GM12878 (cell line): ENCODE data around the gene TSPAN5. TPM values are rescaled to one million over a fixed set of nuclear protein-coding genes. Genes with fewer than 3 reads are reported as not detected.

ENCODE experiments used
- ATAC-seq: fragments of 200-7000 bp; cut with Tn5 transposase; 3 replicates; pipeline ENCODE4 v1.9.1; 2020; ENCODE audit warnings: mild to moderate bottlenecking, moderate library complexity
- BruUV-seq: library from RNA; stranded (reverse); fragments of 400-500 nt; replicated peaks from 2 replicates; lab custom pipeline; 2021; lab: Mats Ljungman, UMichigan
- CTCF ChIA-PET: fragments of 300-600 bp; sonication (Branson Sonifier 250); formaldehyde crosslinking; extraction: SDS; loops from one replicate; lab custom pipeline; 2021; ENCODE audit warnings: inconsistent platforms; lab: Yijun Ruan, JAX
- POLR2A ChIA-PET: fragments of 350-600 bp; formaldehyde crosslinking; extraction: SDS; loops from one replicate; lab custom pipeline; 2021; ENCODE audit warnings: inconsistent platforms; lab: Charles Lee
- RAD21 ChIA-PET: fragments of 300-600 bp; sonication (Branson Sonifier 250); formaldehyde crosslinking; loops from one replicate; lab custom pipeline; 2023; ENCODE audit warnings: antibody characterized with exemption; ENCODE audit not compliant: unreplicated experiment; lab: Charles Lee
- SMC1A ChIA-PET: fragments of 300-600 bp; sonication (Branson Sonifier 250); formaldehyde crosslinking; loops from one replicate; lab custom pipeline; 2023; ENCODE audit not compliant: unreplicated experiment, uncharacterized antibody; lab: Charles Lee
- DNase-seq: peaks from one replicate; pipeline ENCODE4 v3.0.0-alpha.2; 2011; ENCODE audit warnings: low read depth, low spot score
- FAIRE-seq: peaks from 3 replicates; lab custom pipeline; 2011; peaks lifted over from hg19 to GRCh38; lab: Jason Lieb, UNC
- H2AFZ ChIP-seq: 2 replicates; pipeline ENCODE4 v1.6.0; 2011; ENCODE audit warnings: low read depth, low read length, control low read depth; ENCODE audit not compliant: control insufficient read depth
- H3K27ac ChIP-seq: 2 replicates; pipeline ENCODE4 v1.5.1; 2011; ENCODE audit warnings: control low read depth; ENCODE audit not compliant: control insufficient read depth, insufficient read depth
- H3K27me3 ChIP-seq, 2 experiments: replicated peaks in 1 of 2; 2 replicates each; pipeline versions ENCODE4 v1.6.0 to v1.6.1; 2011; ENCODE audit warnings: low read length in 1 of 2; ENCODE audit not compliant: control insufficient read depth in 2 of 2, insufficient read depth in 2 of 2
- H3K36me3 ChIP-seq, 2 experiments: 2 replicates each; pipeline ENCODE4 v1.5.1; 2011; ENCODE audit warnings: low read length in 1 of 2; ENCODE audit not compliant: control insufficient read depth in 2 of 2, insufficient read depth in 2 of 2
- H3K4me1 ChIP-seq: 2 replicates; pipeline ENCODE4 v1.6.1; 2011; ENCODE audit warnings: mild to moderate bottlenecking, low read length, moderate library complexity, mixed read lengths; ENCODE audit not compliant: control insufficient read depth, insufficient read depth
- H3K4me2 ChIP-seq: 2 replicates; pipeline ENCODE4 v1.6.0; 2011; ENCODE audit warnings: control low read depth; ENCODE audit not compliant: control insufficient read depth, insufficient read depth
- H3K4me3 ChIP-seq: fragments of 200-600 bp; sonication (generic); 2 replicates; pipeline ENCODE4 v1.5.1; 2016
- H3K79me2 ChIP-seq: 2 replicates; pipeline ENCODE4 v1.6.0; 2011; ENCODE audit warnings: low read length; ENCODE audit not compliant: control insufficient read depth, insufficient read depth
- H3K9ac ChIP-seq: 2 replicates; pipeline ENCODE4 v1.8.0; 2011; ENCODE audit warnings: low read length, control low read depth, mixed read lengths; ENCODE audit not compliant: control insufficient read depth, insufficient read depth
- H3K9me3 ChIP-seq: replicated peaks from 3 replicates; pipeline ENCODE4 v1.5.1; 2011; ENCODE audit warnings: mild to moderate bottlenecking, low read length; ENCODE audit not compliant: control insufficient read depth, insufficient read depth
- H4K20me1 ChIP-seq: 2 replicates; pipeline ENCODE4 v1.6.0; 2011; ENCODE audit not compliant: control insufficient read depth, insufficient read depth
- FOXM1 ChIP-seq: IDR thresholded peaks from 2 replicates; pipeline ENCODE4 v1.6.1; 2012; ENCODE audit warnings: low read depth, mild to moderate bottlenecking, inconsistent platforms, low read length, moderate library complexity
- IRF3 ChIP-seq: fragments of 450-650 bp; IDR thresholded peaks from 2 replicates; pipeline ENCODE4 v1.6.1; 2014; ENCODE audit warnings: mild to moderate bottlenecking
- KDM1A ChIP-seq: fragments of 200-600 bp; sonication (generic); IDR thresholded peaks from 2 replicates; pipeline ENCODE4 v1.6.1; 2016; ENCODE audit warnings: borderline replicate concordance
- PBX3 ChIP-seq: IDR thresholded peaks from 2 replicates; pipeline ENCODE4 v1.6.1; 2011; ENCODE audit warnings: mild to moderate bottlenecking, low read depth, low read length, moderate library complexity; ENCODE audit not compliant: insufficient replicate concordance
- WGBS: methylation state at CpG from one replicate; pipeline ENCODE4 v1.1.6; 2016; ENCODE audit warnings: low lambda C conversion rate; ENCODE audit not compliant: insufficient replicate concordance, insufficient coverage; ENCODE audit errors: missing lambda C conversion rate; 5-methylcytosine and 5-hydroxymethylcytosine counted together
- in situ Hi-C: fragments of 300-500 bp; cut with MboI; formaldehyde crosslinking; loops from 9 replicates; pipeline ENCODE4 v1.14.3; 2018; ENCODE audit warnings: mixed read lengths
- intact Hi-C: fragments of 100-400 bp; cut with micrococcal nuclease; formaldehyde crosslinking; loops from one replicate; pipeline ENCODE4 v1.14.2; 2022; ENCODE audit not compliant: unreplicated experiment
- polyA plus RNA-seq, 11 experiments: library from polyadenylated mRNA; depleted of rRNA in 4 of 11; unstranded in 6 of 11; stranded (reverse) in 5 of 11; fragments of >200 nt; fragmentation: Nextera tagmentation in 4 of 11; fragmentation: Illumina TruSeq in 1 of 11; extraction: Ambion mirVana in 4 of 11; extraction: Trizol in 1 of 11; gene quantifications; 1 replicate in 1 of 11; 2 replicates in 10 of 11; pipeline versions ENCODE4 v1.2.1 to v1.2.3, GENCODE V29; 2011 to 2016; ENCODE audit warnings: inconsistent platforms in 2 of 11, missing spikeins in 2 of 11, low read depth in 1 of 11
- total RNA-seq, 4 experiments: library from RNA; depleted of rRNA in 3 of 4; stranded (reverse); fragments of >200 nt in 3 of 4; fragmentation: Illumina TruSeq in 1 of 4; extraction: Trizol in 1 of 4; gene quantifications; 2 replicates each; pipeline versions ENCODE4 v1.2.1 to v1.2.3, GENCODE V29; 2013 to 2021

Gene TSPAN5
- total and polyA plus RNA-seq, 10 of the 15 experiments (the other 5 are each of a cell fraction or from before 2014, with no cell fraction given): 0.09 to 8.2 (median 0.27) TPM

- H3K79me2 ChIP-seq: no peaks in the 10 kb centered on the region
These were observed 166.4 kb downstream of the TSPAN5 start for GRCh38 chr4:98491899-98492559.

More at GRCh38 chr4:98491899-98492559, 166.4 kb downstream of the TSPAN5 start:
- BruUV-seq: no TSS peak
- intact Hi-C loops: no loop called here
- no peaks in the 10 kb centered on the region for H3K36me3 ChIP-seq
- no peak for TF ChIP-seq KDM1A
- TF ChIP-seq FOXM1: no peak
- no peak for TF ChIP-seq PBX3
- TF ChIP-seq IRF3: no peak
- no peaks in the 10 kb centered on the region for H4K20me1 ChIP-seq
- ATAC-seq: no peak; the same call in 2 of the 3 replicates
- no peak for FAIRE-seq
- CTCF ChIA-PET: interaction anchor here (0.8 to 2.4 kb wide), 3 partner anchors 7 to 24 kb away, joined by 3 to 6 read pairs (median 5); no protein-coding TSS in a partner anchor
- H3K9ac ChIP-seq: no peak overlapping the region
- SMC1A ChIA-PET: interaction anchor here (1.1 to 1.2 kb wide), 2 partner anchors 9 to 10 kb away, joined by 3 to 4 read pairs; no protein-coding TSS in a partner anchor
- no peak overlapping the region for H3K4me3 ChIP-seq
- RAD21 ChIA-PET: interaction anchor here (2.1 kb wide), 1 partner anchor 25 kb away, joined by 7 read pairs; no protein-coding TSS in a partner anchor
- H2AFZ ChIP-seq: no peak overlapping the region
- H3K9me3 ChIP-seq: no peaks in the 10 kb centered on the region
- in situ Hi-C loops: no loop called here
- H3K27ac ChIP-seq: no peak overlapping the region
- no peaks in the 10 kb centered on the region for H3K4me1 ChIP-seq
- DNase-seq: no peak
- no peak overlapping the region for H3K4me2 ChIP-seq
- POLR2A ChIA-PET: interaction anchor here (0.7 to 0.8 kb wide), 3 partner anchors 10 to 128 kb away, joined by 3 to 4 read pairs (median 3); no protein-coding TSS in a partner anchor
- WGBS: 77% methylated on average over 7 of the region's 7 CpGs
- no peaks in the 10 kb centered on the region for H3K27me3 ChIP-seq
